RPMI8226 (cell line): Measurements from ENCODE around the gene GDPD5.

Source experiments
- DNase-seq: peaks from one replicate; pipeline ENCODE4 v3.0.0-alpha.2; 2015

GDPD5 gene

GRCh38 chr11:75441804-75442132 lies 84.0 kb downstream of the GDPD5 start:
- DNase-seq: peak; percentile 56

- no peak for DNase-seq
Observed at GRCh38 chr11:75440960-75441803, 84.6 kb downstream of the GDPD5 start.

GRCh38 chr11:75439495-75440120 lies 86.1 kb downstream of the GDPD5 start:
- no peak for DNase-seq

GRCh38 chr11:75439026-75439425 lies 86.7 kb downstream of the GDPD5 start:
- no peak for DNase-seq

GRCh38 chr11:75437966-75438659 lies 87.6 kb downstream of the GDPD5 start:
- no peak for DNase-seq

GRCh38 chr11:75436806-75437205 lies 88.9 kb downstream of the GDPD5 start:
- no peak for DNase-seq

GRCh38 chr11:75435571-75435925 lies 90.2 kb downstream of the GDPD5 start:
- no peak for DNase-seq

GRCh38 chr11:75434886-75435570 lies 90.7 kb downstream of the GDPD5 start:
- no peak for DNase-seq

- DNase-seq: no peak
Observed at GRCh38 chr11:75434051-75434450, 91.7 kb downstream of the GDPD5 start.

- no peak for DNase-seq
Observed at GRCh38 chr11:75433443-75433842, 92.3 kb downstream of the GDPD5 start.

GRCh38 chr11:75432911-75433321 lies 92.8 kb downstream of the GDPD5 start, which contains the start of gene KLHL35:
KLHL35 (minus strand) TSS chr11:75433203; CDS start chr11:75430629, 2,574 bp downstream.
- no peak for DNase-seq

GRCh38 chr11:75431533-75432525 lies 93.9 kb downstream of the GDPD5 start:
- no peak for DNase-seq

- DNase-seq: no peak
Observed at GRCh38 chr11:75430714-75431532, 94.8 kb downstream of the GDPD5 start.

- peak; percentile 86 for DNase-seq
Observed at GRCh38 chr11:75429902-75430713, 95.6 kb downstream of the GDPD5 start.

- DNase-seq: no peak
Observed at GRCh38 chr11:75429641-75429901, 96.2 kb downstream of the GDPD5 start.

- no peak for DNase-seq
Observed at GRCh38 chr11:75428989-75429640, 96.6 kb downstream of the GDPD5 start.

GRCh38 chr11:75428281-75428724 lies 97.4 kb downstream of the GDPD5 start:
- DNase-seq: no peak

- no peak for DNase-seq
Observed at GRCh38 chr11:75427181-75427580, 98.6 kb downstream of the GDPD5 start.

- no peak for DNase-seq
Observed at GRCh38 chr11:75426720-75427086, 99.0 kb downstream of the GDPD5 start.

- no peak for DNase-seq
Observed at GRCh38 chr11:75425422-75425821, 100.3 kb downstream of the GDPD5 start.
